Tibial nerve (tissue), 4 donors: ENCODE measurements around the gene SDE2. TPM values are rescaled to one million over a fixed set of nuclear protein-coding genes. Genes with fewer than 3 reads are reported as not detected.

ENCODE experiments used
- DNase-seq, 2 donors: peaks; one replicate each; pipeline ENCODE4 v3.0.0-alpha.2; 2019; ENCODE audit warnings: low spot score in 2 of 2
- H3K27ac ChIP-seq, 4 donors: fragments of 200-600 bp; sonication (generic) in 3 of 4; one replicate each; pipeline ENCODE4 v1.5.1; 2017 to 2019; ENCODE audit warnings: mild to moderate bottlenecking in 1 of 4
- H3K27me3 ChIP-seq, 2 donors: fragments of 200-600 bp; sonication (generic) in 1 of 2; one replicate each; pipeline versions ENCODE4 v1.5.1 to v1.6.0; 2017 to 2019
- H3K36me3 ChIP-seq, 3 donors: fragments of 200-600 bp; sonication (generic); one replicate each; pipeline ENCODE4 v1.5.1; 2018 to 2019
- H3K4me1 ChIP-seq, 4 donors: fragments of 200-600 bp; sonication (generic) in 3 of 4; one replicate each; pipeline ENCODE4 v1.5.1; 2017 to 2019
- H3K4me3 ChIP-seq, 4 donors: fragments of 200-600 bp; sonication (generic) in 3 of 4; one replicate each; pipeline ENCODE4 v1.5.1; 2017 to 2019; ENCODE audit warnings: mild to moderate bottlenecking in 1 of 4, moderate library complexity in 1 of 4
- H3K9me3 ChIP-seq, 4 donors: fragments of 200-600 bp; sonication (generic) in 3 of 4; one replicate each; pipeline ENCODE4 v1.5.1; 2017 to 2019
- CTCF ChIP-seq, 5 experiments: fragments of 200-600 bp in 3 of 5; fragments of 450-650 bp in 2 of 5; sonication (generic) in 3 of 5; IDR thresholded peaks; one replicate each; pipeline ENCODE4 v1.5.1; 2016 to 2019; ENCODE audit warnings: antibody characterized with exemption in 5 of 5, mild to moderate bottlenecking in 3 of 5, moderate library complexity in 2 of 5
- EP300 ChIP-seq, 2 donors: sonication (generic); formaldehyde crosslinking; IDR thresholded peaks; one replicate each; pipeline ENCODE4 v1.6.1; 2017; ENCODE audit warnings: antibody characterized with exemption in 2 of 2, mild to moderate bottlenecking in 1 of 2
- POLR2A ChIP-seq, 2 donors: fragments of 450-650 bp; IDR thresholded peaks; one replicate each; pipeline ENCODE4 v1.6.1; 2017; ENCODE audit warnings: antibody characterized with exemption in 2 of 2, mild to moderate bottlenecking in 2 of 2, moderate library complexity in 2 of 2
- WGBS, 2 donors: methylation state at CpG; one replicate each; pipeline ENCODE4 v1.1.5; 2018; 5-methylcytosine and 5-hydroxymethylcytosine counted together
- total RNA-seq, 4 donors: library from RNA; depleted of rRNA; stranded (reverse); fragments of >200 nt; gene quantifications; one replicate each; pipeline ENCODE4 v1.1.0, GENCODE V29; 2016

SDE2 gene
- total RNA-seq, 4 donors from 2014 or later = 15.0 to 27.5 (median 23.7) TPM

GRCh38 chr1:225944951-225945350 is 54.2 kb downstream of the SDE2 start:
- Histone ChIP-seq H3K36me3 (no peaks in the 10 kb centered on the region), H3K4me3 (no peak overlapping the region), H3K27ac (no peak overlapping the region), H3K27me3 (peaks cover 0 to 4% of the 10 kb centered on the region in 2 donors), H3K9me3 (no peaks in the 10 kb centered on the region), H3K4me1 (peaks cover 0 to 10% (median 0%) of the 10 kb centered on the region in 4 donors)
- 76 to 81% methylated on average over 7 of the region's 7 CpGs for WGBS, 2 donors
- no peak for TF ChIP-seq EP300 (IDR thresholded peaks at IDR 0.05)
- no peak for TF ChIP-seq POLR2A (IDR thresholded peaks at IDR 0.05)
- TF ChIP-seq CTCF (IDR thresholded peaks at IDR 0.05) = no peak
- no peak for DNase-seq

GRCh38 chr1:225944387-225944786 is 54.8 kb downstream of the SDE2 start:
- no peaks in the 10 kb centered on the region for H3K36me3 ChIP-seq
- H3K4me3 ChIP-seq = no peak overlapping the region
- 85 to 97% methylated on average over 2 of the region's 2 CpGs for WGBS, 2 donors
- TF ChIP-seq EP300 (IDR thresholded peaks at IDR 0.05) = no peak
- TF ChIP-seq CTCF (IDR thresholded peaks at IDR 0.05) = no peak
- TF ChIP-seq POLR2A (IDR thresholded peaks at IDR 0.05) = no peak
- H3K9me3 ChIP-seq = no peaks in the 10 kb centered on the region
- H3K4me1 ChIP-seq = peaks cover 0 to 10% (median 0%) of the 10 kb centered on the region in 4 donors
- H3K27me3 ChIP-seq = peaks cover 0 to 10% of the 10 kb centered on the region in 2 donors
- DNase-seq = no peak
- H3K27ac ChIP-seq = no peak overlapping the region

GRCh38 chr1:225943582-225943981 is 55.6 kb downstream of the SDE2 start:
- Histone ChIP-seq H3K9me3 (no peaks in the 10 kb centered on the region), H3K27me3 (peaks cover 0 to 13% of the 10 kb centered on the region in 2 donors), H3K4me1 (peaks cover 0 to 10% (median 0%) of the 10 kb centered on the region in 4 donors), H3K36me3 (no peaks in the 10 kb centered on the region), H3K4me3 (no peak overlapping the region), H3K27ac (no peak overlapping the region)
- TF ChIP-seq POLR2A (IDR thresholded peaks at IDR 0.05) = no peak
- WGBS, 2 donors = 84 to 90% methylated on average over 4 of the region's 4 CpGs
- DNase-seq = no peak

GRCh38 chr1:225942574-225942973 is 56.6 kb downstream of the SDE2 start:
- 59 to 60% methylated on average over 7 of the region's 7 CpGs for WGBS, 2 donors
- Histone ChIP-seq H3K36me3 (no peaks in the 10 kb centered on the region), H3K9me3 (no peaks in the 10 kb centered on the region), H3K4me3 (no peak overlapping the region), H3K27ac (no peak overlapping the region), H3K4me1 (peaks cover 0 to 10% (median 0%) of the 10 kb centered on the region in 4 donors), H3K27me3 (peaks cover 0 to 13% of the 10 kb centered on the region in 2 donors)
- no peak for DNase-seq
- TF ChIP-seq EP300 (IDR thresholded peaks at IDR 0.05) (no peak), CTCF (IDR thresholded peaks at IDR 0.05) (no peak), POLR2A (IDR thresholded peaks at IDR 0.05) (no peak)

GRCh38 chr1:225941942-225942222 is 57.3 kb downstream of the SDE2 start:
- H3K9me3 ChIP-seq = no peaks in the 10 kb centered on the region
- TF ChIP-seq EP300 (IDR thresholded peaks at IDR 0.05) = no peak
- TF ChIP-seq CTCF (IDR thresholded peaks at IDR 0.05) = no peak
- no peak for TF ChIP-seq POLR2A (IDR thresholded peaks at IDR 0.05)
- DNase-seq = no peak
- H3K27me3 ChIP-seq = peaks cover 0 to 13% of the 10 kb centered on the region in 2 donors
- no peak overlapping the region for H3K27ac ChIP-seq
- H3K36me3 ChIP-seq = no peaks in the 10 kb centered on the region
- peaks cover 0 to 10% (median 0%) of the 10 kb centered on the region in 4 donors for H3K4me1 ChIP-seq
- no peak overlapping the region for H3K4me3 ChIP-seq
- WGBS, 2 donors = 44 to 83% methylated on average over 1 of the region's 1 CpG
